ENCODE measurements around the gene ZNF646. TPM values are rescaled to one million over a fixed set of nuclear protein-coding genes. Genes with fewer than 3 reads are reported as not detected.
A peak's percentile ranks its signal among the peaks of the same experiment; 100 is the strongest.

The ZNF646 gene
- total and polyA plus RNA-seq, 2 of the 13 experiments (the other 11 are each of a cell fraction or from before 2014, with no cell fraction given): 3.4 to 10.9 TPM

DNA sequence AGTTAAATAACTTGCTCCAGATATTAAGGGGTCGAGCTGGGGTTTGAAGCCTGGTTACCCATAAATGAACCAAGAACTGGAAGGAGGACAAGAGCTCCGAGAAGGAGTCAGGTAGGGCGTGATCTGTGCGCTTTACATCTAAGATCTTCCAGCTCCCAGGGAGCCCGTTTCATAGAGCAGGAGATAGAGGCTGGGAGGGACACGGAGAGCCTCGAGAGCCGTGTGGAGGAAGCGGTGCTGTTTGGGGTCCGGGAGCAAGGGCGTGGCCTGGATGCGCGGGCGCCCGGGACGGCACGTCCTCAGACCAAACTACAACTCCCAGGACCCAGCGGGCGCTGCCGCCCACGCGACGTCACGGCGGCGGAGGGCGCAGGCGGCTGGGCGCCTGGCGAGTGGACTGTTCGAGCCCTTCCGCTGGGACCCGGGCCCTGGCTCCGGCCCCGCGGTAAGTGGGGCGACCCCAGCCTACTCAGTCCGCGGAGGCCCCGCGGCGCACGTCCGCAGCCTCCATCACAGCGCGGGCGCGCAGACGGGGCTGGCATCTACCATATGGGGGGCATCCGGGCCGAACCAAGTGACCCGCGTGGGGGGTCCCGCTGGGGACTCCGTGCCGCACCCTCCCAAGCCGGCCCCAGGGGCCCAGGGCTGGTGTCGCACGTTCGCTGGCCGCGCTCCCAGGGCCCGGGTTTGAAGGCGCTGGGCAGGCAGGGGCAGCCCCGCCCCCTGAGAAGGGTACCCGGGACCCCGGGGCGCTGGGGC, 34.0 kb downstream of the ZNF646 start, which contains the start of gene BCKDK (continued):
- TF ChIP-seq PRPF4 (IDR thresholded peaks at IDR 0.05; ENCODE audit: low read depth, low read length, poor library complexity, severe bottlenecking): no peak
- TF ChIP-seq SRSF1 (optimal IDR thresholded peaks at IDR 0.05; ENCODE audit: low read depth, low read length): peak; percentile 46
- TF ChIP-seq, protein P1, sequence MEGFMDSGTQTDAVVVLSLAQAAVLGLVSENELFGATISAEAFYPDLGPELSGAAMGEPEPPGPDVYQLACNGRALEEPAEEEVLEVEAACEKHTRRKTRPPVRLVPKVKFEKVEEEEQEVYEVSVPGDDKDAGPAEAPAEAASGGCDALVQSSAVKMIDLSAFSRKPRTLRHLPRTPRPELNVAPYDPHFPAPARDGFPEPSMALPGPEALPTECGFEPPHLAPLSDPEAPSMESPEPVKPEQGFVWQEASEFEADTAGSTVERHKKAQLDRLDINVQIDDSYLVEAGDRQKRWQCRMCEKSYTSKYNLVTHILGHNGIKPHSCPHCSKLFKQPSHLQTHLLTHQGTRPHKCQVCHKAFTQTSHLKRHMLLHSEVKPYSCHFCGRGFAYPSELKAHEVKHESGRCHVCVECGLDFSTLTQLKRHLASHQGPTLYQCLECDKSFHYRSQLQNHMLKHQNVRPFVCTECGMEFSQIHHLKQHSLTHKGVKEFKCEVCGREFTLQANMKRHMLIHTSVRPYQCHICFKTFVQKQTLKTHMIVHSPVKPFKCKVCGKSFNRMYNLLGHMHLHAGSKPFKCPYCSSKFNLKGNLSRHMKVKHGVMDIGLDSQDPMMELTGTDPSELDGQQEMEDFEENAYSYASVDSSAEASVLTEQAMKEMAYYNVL (CRISPR knock-in tag; IDR thresholded peaks at IDR 0.05; ENCODE audit: borderline replicate concordance): no peak
- TF ChIP-seq, protein P2, sequence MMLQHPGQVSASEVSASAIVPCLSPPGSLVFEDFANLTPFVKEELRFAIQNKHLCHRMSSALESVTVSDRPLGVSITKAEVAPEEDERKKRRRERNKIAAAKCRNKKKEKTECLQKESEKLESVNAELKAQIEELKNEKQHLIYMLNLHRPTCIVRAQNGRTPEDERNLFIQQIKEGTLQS (CRISPR knock-in tag; IDR thresholded peaks at IDR 0.05): no peak
- no peak for TF ChIP-seq RNF2 (conservative IDR thresholded peaks at IDR 0.05; ENCODE audit: low read depth)
- peak; percentile 89 for TF ChIP-seq ZNF547 (CRISPR knock-in tag; IDR thresholded peaks at IDR 0.05)
- TF ChIP-seq ZNF496 (CRISPR knock-in tag; IDR thresholded peaks at IDR 0.05; ENCODE audit: insufficient replicate concordance): no peak
- TF ChIP-seq ZFY (CRISPR knock-in tag; IDR thresholded peaks at IDR 0.05): peak; percentile 90
- TF ChIP-seq SIN3B (IDR thresholded peaks at IDR 0.05; ENCODE audit: low read length): no peak
- TF ChIP-seq JARID2 (CRISPR knock-in tag; IDR thresholded peaks at IDR 0.05; ENCODE audit: insufficient replicate concordance): no peak
- no peak for TF ChIP-seq CHCHD3 (CRISPR knock-in tag; IDR thresholded peaks at IDR 0.05)
- TF ChIP-seq ZFP82 (CRISPR knock-in tag; IDR thresholded peaks at IDR 0.05; ENCODE audit: borderline replicate concordance): peak; percentile 99
- no peak for TF ChIP-seq IKZF1 (IDR thresholded peaks at IDR 0.05)
- no peak; the same call in none of the 2 replicates for TF ChIP-seq ZNF20 (CRISPR knock-in tag; IDR thresholded peaks at IDR 0.05)
- TF ChIP-seq, protein P3, sequence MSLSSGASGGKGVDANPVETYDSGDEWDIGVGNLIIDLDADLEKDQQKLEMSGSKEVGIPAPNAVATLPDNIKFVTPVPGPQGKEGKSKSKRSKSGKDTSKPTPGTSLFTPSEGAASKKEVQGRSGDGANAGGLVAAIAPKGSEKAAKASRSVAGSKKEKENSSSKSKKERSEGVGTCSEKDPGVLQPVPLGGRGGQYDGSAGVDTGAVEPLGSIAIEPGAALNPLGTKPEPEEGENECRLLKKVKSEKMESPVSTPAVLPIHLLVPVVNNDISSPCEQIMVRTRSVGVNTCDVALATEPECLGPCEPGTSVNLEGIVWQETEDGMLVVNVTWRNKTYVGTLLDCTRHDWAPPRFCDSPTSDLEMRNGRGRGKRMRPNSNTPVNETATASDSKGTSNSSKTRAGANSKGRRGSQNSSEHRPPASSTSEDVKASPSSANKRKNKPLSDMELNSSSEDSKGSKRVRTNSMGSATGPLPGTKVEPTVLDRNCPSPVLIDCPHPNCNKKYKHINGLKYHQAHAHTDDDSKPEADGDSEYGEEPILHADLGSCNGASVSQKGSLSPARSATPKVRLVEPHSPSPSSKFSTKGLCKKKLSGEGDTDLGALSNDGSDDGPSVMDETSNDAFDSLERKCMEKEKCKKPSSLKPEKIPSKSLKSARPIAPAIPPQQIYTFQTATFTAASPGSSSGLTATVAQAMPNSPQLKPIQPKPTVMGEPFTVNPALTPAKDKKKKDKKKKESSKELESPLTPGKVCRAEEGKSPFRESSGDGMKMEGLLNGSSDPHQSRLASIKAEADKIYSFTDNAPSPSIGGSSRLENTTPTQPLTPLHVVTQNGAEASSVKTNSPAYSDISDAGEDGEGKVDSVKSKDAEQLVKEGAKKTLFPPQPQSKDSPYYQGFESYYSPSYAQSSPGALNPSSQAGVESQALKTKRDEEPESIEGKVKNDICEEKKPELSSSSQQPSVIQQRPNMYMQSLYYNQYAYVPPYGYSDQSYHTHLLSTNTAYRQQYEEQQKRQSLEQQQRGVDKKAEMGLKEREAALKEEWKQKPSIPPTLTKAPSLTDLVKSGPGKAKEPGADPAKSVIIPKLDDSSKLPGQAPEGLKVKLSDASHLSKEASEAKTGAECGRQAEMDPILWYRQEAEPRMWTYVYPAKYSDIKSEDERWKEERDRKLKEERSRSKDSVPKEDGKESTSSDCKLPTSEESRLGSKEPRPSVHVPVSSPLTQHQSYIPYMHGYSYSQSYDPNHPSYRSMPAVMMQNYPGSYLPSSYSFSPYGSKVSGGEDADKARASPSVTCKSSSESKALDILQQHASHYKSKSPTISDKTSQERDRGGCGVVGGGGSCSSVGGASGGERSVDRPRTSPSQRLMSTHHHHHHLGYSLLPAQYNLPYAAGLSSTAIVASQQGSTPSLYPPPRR (CRISPR knock-in tag; IDR thresholded peaks at IDR 0.05; ENCODE audit: borderline replicate concordance): no peak
- peak; percentile 39; the same call in 1 of the 2 replicates for TF ChIP-seq CBFB (CRISPR knock-in tag; IDR thresholded peaks at IDR 0.05)
- no peak for TF ChIP-seq SP1 (IDR thresholded peaks at IDR 0.05)
- peak; percentile 97 for TF ChIP-seq SP1 (CRISPR knock-in tag; IDR thresholded peaks at IDR 0.05)
- TF ChIP-seq, protein P4, sequence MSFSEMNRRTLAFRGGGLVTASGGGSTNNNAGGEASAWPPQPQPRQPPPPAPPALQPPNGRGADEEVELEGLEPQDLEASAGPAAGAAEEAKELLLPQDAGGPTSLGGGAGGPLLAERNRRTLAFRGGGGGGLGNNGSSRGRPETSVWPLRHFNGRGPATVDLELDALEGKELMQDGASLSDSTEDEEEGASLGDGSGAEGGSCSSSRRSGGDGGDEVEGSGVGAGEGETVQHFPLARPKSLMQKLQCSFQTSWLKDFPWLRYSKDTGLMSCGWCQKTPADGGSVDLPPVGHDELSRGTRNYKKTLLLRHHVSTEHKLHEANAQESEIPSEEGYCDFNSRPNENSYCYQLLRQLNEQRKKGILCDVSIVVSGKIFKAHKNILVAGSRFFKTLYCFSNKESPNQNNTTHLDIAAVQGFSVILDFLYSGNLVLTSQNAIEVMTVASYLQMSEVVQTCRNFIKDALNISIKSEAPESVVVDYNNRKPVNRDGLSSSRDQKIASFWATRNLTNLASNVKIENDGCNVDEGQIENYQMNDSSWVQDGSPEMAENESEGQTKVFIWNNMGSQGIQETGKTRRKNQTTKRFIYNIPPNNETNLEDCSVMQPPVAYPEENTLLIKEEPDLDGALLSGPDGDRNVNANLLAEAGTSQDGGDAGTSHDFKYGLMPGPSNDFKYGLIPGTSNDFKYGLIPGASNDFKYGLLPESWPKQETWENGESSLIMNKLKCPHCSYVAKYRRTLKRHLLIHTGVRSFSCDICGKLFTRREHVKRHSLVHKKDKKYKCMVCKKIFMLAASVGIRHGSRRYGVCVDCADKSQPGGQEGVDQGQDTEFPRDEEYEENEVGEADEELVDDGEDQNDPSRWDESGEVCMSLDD (CRISPR knock-in tag; IDR thresholded peaks at IDR 0.05; ENCODE audit: borderline replicate concordance): no peak
